Mucosa of descending colon (tissue), 3 donors: ENCODE results near the gene KLHL13. TPM values are rescaled to one million over a fixed set of nuclear protein-coding genes. Genes with fewer than 3 reads are reported as not detected.

ENCODE experiments used
- ATAC-seq: fragments of 200-7000 bp; cut with Tn5 transposase; one replicate; pipeline ENCODE4 v1.9.1; 2020; ENCODE audit warnings: mild to moderate bottlenecking, moderate library complexity
- DNase-seq, 3 donors: peaks; one replicate each; pipeline ENCODE4 v3.0.0-alpha.2; 2020
- H3K36me3 ChIP-seq: fragments of 200-600 bp; one replicate; pipeline ENCODE4 v1.8.0; 2021; ENCODE audit warnings: low read depth, mild to moderate bottlenecking
- H3K4me1 ChIP-seq: fragments of 200-600 bp; one replicate; pipeline ENCODE4 v1.8.0; 2021; ENCODE audit warnings: low read depth, mild to moderate bottlenecking
- H3K4me3 ChIP-seq: fragments of 200-600 bp; one replicate; pipeline ENCODE4 v1.8.0; 2021; ENCODE audit warnings: mild to moderate bottlenecking
- H3K9me3 ChIP-seq: fragments of 200-600 bp; one replicate; pipeline ENCODE4 v1.8.0; 2021; ENCODE audit warnings: mild to moderate bottlenecking
- CTCF ChIP-seq: fragments of 200-600 bp; IDR thresholded peaks from one replicate; pipeline ENCODE4 v1.8.0; 2022; ENCODE audit warnings: antibody characterized with exemption, mild to moderate bottlenecking
- intact Hi-C, 2 donors: fragments of 100-400 bp; cut with DNase I in 1 of 2; cut with micrococcal nuclease in 1 of 2; formaldehyde crosslinking; loops; one replicate each; pipeline versions ENCODE4 v1.11.0 to v1.11.1; 2022; cut with DNase I, micrococcal nuclease
- total RNA-seq, 3 donors: library from RNA; stranded (reverse); fragmentation: NEBNext Ultra II Directional in 2 of 3; extraction: Animal tissue kit (Norgen Biotek cat#: 25700) in 2 of 3; gene quantifications; one replicate each; pipeline versions ENCODE4 v1.2.1 to v1.2.4, GENCODE V29; 2021 to 2023
- donor health status: DM: no; HTN: no; CAD: no; lungs with moderate emphysema.
- donor health status: DM: no; HTN: no; CAD: no.
- donor health status: DM: no; HTN: yes; CAD: no.

The KLHL13 gene
- total RNA-seq, 3 donors from 2014 or later = 1.6 to 8.4 (median 5.1) TPM

- DNase-seq (no peak), ATAC-seq (no peak)
- H3K36me3 ChIP-seq = no peaks in the 10 kb centered on the region
- intact Hi-C loops = no loop called here
- H3K9me3 ChIP-seq = no peaks in the 10 kb centered on the region
- TF ChIP-seq CTCF = no peak
- H3K4me1 ChIP-seq = peaks cover 9% of the 10 kb centered on the region
- H3K4me3 ChIP-seq = no peak overlapping the region
Observed at GRCh38 chrX:117987373-117987772, 129.2 kb downstream of the KLHL13 start.

DNA sequence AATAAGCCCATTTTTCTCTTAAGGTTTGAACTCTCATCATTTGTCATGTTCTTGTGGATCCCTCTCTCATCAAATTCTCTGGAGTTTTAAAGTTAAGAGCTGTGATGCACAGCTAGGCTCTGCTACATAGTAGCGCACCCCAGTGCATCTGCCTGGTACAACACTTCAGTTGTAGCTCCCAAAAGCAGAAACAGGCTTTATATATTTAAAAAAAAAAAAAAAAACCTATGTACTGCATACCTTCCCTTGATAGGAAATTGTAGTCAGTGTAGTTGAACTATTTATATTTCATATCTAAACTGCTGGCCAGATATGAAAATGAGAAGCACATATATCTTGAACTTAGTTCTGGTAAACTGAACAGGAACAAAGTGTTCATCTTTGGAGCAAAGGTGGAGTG, 131.4 kb downstream of the KLHL13 start:
- no peaks in the 10 kb centered on the region for H3K36me3 ChIP-seq
- no peak overlapping the region for H3K4me3 ChIP-seq
- DNase-seq (peak in 2 of 3 donors; percentile 44 to 52), ATAC-seq (peak; percentile 84)
- H3K4me1 ChIP-seq = peaks cover 6% of the 10 kb centered on the region
- no peaks in the 10 kb centered on the region for H3K9me3 ChIP-seq
- TF ChIP-seq CTCF = no peak
- intact Hi-C loops = no loop called here

DNA sequence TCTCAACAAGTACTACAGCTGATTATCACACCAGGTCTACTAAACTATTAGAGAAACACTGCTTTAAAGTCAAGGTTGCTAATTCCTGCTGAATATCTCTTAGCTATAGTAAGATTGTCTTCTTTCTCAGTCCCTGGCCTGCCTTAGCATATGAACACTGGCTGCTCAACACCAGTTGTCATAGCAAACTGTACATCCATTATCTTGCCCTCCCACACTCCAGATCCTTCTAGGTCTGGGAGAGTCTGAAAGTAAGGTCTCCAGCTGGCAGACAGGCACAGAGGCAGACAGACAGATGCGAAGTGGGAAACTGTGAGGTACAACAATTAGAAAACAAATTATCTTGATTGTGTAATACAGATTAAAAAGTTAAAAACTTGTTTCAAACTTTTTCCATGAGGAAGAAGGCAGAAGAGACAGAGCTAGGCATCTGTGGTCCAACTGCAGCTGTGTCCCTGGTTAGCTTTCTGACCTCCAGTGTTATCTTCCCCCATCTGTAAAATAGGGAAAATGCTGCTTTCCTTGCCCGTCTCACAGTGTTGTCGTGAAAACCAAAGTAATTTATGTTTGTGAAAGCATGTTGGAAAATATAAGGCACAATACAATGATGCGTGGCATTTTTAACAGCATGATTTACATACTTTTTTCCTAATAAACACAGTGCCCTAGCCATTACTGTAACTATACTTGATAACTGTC, 133.8 kb downstream of the KLHL13 start:
- Histone ChIP-seq H3K9me3 (no peaks in the 10 kb centered on the region), H3K36me3 (no peaks in the 10 kb centered on the region), H3K4me1 (no peaks in the 10 kb centered on the region), H3K4me3 (no peak overlapping the region)
- no peak for TF ChIP-seq CTCF
- intact Hi-C loops = no loop called here
- ATAC-seq (no peak), DNase-seq (no peak)

DNA sequence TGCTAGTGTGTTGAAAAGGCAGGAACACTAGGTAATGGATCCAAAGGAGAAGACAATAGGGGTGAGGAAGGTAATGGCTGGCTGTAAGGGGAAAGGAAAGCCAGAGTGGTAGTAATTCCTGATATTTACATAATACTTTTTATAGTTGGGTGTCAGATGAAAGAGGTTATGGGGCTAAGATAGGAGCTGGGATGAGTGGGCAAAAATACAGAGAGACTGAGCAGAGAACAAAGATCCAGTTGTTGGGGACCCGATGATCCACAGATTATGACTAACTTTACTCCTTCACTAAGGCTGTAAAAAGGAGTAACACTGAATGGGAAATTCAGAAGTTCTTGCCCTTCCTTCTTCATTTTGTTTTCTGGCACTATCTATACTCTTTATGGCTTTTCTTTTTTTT, 138.2 kb downstream of the KLHL13 start:
- H3K36me3 ChIP-seq = no peaks in the 10 kb centered on the region
- DNase-seq = no peak
- intact Hi-C loops = no loop called here
- peak; percentile 81 for ATAC-seq
- H3K4me1 ChIP-seq = no peaks in the 10 kb centered on the region
- TF ChIP-seq CTCF = no peak
- no peaks in the 10 kb centered on the region for H3K9me3 ChIP-seq
- no peak overlapping the region for H3K4me3 ChIP-seq

GRCh38 chrX:117977526-117977925, 139.1 kb downstream of the KLHL13 start:
- H3K4me3 ChIP-seq = no peak overlapping the region
- TF ChIP-seq CTCF = no peak
- no peaks in the 10 kb centered on the region for H3K4me1 ChIP-seq
- H3K9me3 ChIP-seq = no peaks in the 10 kb centered on the region
- no peak for DNase-seq
- H3K36me3 ChIP-seq = no peaks in the 10 kb centered on the region
- intact Hi-C loops = no loop called here
- no peak for ATAC-seq
